ENCODE data around the gene SLCO2B1. TPM values are rescaled to one million over a fixed set of nuclear protein-coding genes. Genes with fewer than 3 reads are reported as not detected.

The SLCO2B1 gene
- total RNA-seq, 1 experiment from 2014 or later, result not detected

DNA sequence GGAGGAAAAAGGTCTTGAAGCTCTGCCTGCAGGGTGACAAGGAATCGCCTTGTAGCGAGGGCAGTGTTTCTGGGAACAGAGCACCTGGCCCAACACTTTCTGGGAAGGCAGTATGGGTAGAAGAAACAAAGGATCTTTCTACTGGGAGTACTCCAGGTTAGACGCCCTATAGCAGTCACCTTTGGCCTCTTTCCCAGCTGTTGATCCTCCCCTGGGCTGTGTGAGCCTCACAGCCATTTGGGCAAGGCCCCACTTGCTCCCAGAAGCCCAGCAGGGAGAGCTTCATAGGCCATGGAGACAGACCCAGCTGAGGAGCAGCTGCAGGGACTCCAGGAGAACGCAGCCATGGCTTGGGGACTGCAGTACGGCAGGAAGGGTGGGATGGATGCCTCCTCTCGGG, 1.2 kb downstream of the SLCO2B1 start:
- Histone ChIP-seq H2AFZ (ENCODE audit: low read length) (no peak overlapping the region), H2AK5ac (ENCODE audit: insufficient read length, low read length) (no peak overlapping the region), H3K23me2 (ENCODE audit: insufficient read length, low read depth, low read length, poor library complexity, severe bottlenecking) (no peaks in the 10 kb centered on the region), H3K56ac (ENCODE audit: insufficient read length, low read depth, low read length) (no peak overlapping the region), H3K79me1 (ENCODE audit: insufficient read depth, low read depth, low read length, poor library complexity, severe bottlenecking) (no peaks in the 10 kb centered on the region), H3K9ac (ENCODE audit: extremely low read depth, insufficient read length, low read length) (no peak overlapping the region), H2BK12ac (ENCODE audit: insufficient read length, low read depth, low read length) (no peak overlapping the region), H3K14ac (ENCODE audit: insufficient read depth, low read length) (no peak overlapping the region), H2BK20ac (ENCODE audit: low read depth, low read length, poor library complexity, severe bottlenecking) (no peak overlapping the region), H2BK120ac (ENCODE audit: low read depth, low read length, poor library complexity, severe bottlenecking) (no peak overlapping the region), H3K4ac (ENCODE audit: low read depth, low read length) (no peak overlapping the region), H3K4me1 (ENCODE audit: insufficient read depth, low read length) (no peaks in the 10 kb centered on the region), H4K5ac (ENCODE audit: insufficient read length, low read depth, low read length) (no peak overlapping the region), H2BK5ac (ENCODE audit: insufficient read length, low read length) (no peak overlapping the region), H3K27me3 (ENCODE audit: insufficient read depth, low read length) (no peaks in the 10 kb centered on the region), H4K8ac (replicated peaks; ENCODE audit: insufficient read length, low read depth, low read length) (no peak overlapping the region), H3K4me2 (ENCODE audit: insufficient read depth, insufficient read length, low read length) (no peak overlapping the region), H3K9me3 (ENCODE audit: control insufficient read depth, low read depth, low read length) (no peaks in the 10 kb centered on the region), H4K20me1 (ENCODE audit: control insufficient read depth, insufficient read depth, insufficient read length) (no peaks in the 10 kb centered on the region), H3K23ac (ENCODE audit: insufficient read length, low read depth, low read length) (no peak overlapping the region), H3K79me2 (ENCODE audit: insufficient read depth, low read length) (no peaks in the 10 kb centered on the region), H2BK15ac (ENCODE audit: low read depth, low read length) (no peak overlapping the region), H3K18ac (ENCODE audit: insufficient read length, low read depth, low read length) (no peak overlapping the region), H3T11ph (ENCODE audit: low read length) (no peak overlapping the region), H4K91ac (ENCODE audit: insufficient read length, low read depth, low read length) (no peak overlapping the region), H3K27ac (ENCODE audit: insufficient read length, low read depth, low read length) (no peak overlapping the region)
- H3K4me1 Mint-ChIP-seq, result peaks cover 0 to 4% of the 10 kb centered on the region in 2 experiments; a peak in 1 of 4 replicates
- no peaks in the 10 kb centered on the region for H3K36me3 Mint-ChIP-seq (ENCODE audit: insufficient read depth in 1 of 3, low read depth in 3 of 3)
- H3K27ac Mint-ChIP-seq, result no peak overlapping the region
- no peaks in the 10 kb centered on the region for H3K9me3 Mint-ChIP-seq
- peaks cover 16% of the 10 kb centered on the region for H3K27me3 Mint-ChIP-seq (ENCODE audit: low read depth)
- no CpG with 5 or more reads among the region's 6 CpGs for WGBS (ENCODE audit: extremely low coverage, insufficient read length, low lambda C conversion rate)
- H3K4me3 Mint-ChIP-seq, result no peak overlapping the region
- TF ChIP-seq CTCF (conservative IDR thresholded peaks at IDR 0.05), result no peak
- DNase-seq, result no peak

Measured in H9 (cell line).